HG03571 (cell line): ENCODE measurements around the gene RILP.

Experiments
- ATAC-seq: cut with Tn5 transposase; IDR thresholded peaks from one replicate; pipeline ENCODE4 v1.9.1; 2021; ENCODE audit not compliant: unreplicated experiment

The RILP gene

DNA sequence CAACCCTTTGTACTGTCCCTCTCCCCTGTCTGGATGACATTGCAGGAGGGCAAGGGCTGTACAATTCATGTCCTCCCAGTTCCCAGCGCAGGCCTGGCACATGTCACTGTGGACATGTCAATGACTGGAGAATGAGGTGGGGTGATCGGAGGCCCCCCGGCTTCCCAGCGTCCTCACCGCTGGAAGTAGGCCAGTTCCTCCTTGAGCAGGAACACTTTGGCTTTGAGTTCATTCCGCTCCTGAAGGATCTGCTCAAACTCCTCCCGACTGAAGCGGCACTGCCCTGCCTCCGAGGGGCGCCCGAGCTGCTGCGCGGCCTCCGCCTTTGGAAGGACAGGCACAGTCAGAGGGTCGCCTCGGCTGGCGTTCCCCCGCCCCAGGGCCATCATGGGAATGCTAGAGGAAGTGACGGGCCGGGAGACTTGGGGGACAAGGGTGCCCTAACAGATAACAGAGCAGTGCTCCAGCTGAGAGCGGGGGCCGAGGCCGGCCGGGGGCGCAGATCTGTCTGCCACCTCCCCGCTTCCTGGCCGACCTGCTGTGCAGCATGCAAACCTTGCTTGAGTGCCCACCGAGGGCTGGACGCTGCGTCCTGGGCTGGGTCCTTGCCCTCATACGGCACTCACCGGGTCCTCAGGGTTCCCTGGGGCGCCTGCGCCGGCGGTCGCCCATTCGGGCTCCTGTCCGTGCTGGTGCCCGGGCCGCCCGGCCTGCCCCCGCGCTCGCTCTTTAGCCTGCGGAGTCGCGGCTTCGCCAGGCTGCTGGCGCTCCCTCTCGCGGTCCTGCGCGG lies 1.3 kb downstream of the RILP start:
- no peak for ATAC-seq

GRCh38 chr17:1647802-1648171 lies 1.9 kb downstream of the RILP start:
- ATAC-seq, result no peak

- no peak for ATAC-seq
Observed at GRCh38 chr17:1646199-1646875, 3.3 kb downstream of the RILP start.

DNA sequence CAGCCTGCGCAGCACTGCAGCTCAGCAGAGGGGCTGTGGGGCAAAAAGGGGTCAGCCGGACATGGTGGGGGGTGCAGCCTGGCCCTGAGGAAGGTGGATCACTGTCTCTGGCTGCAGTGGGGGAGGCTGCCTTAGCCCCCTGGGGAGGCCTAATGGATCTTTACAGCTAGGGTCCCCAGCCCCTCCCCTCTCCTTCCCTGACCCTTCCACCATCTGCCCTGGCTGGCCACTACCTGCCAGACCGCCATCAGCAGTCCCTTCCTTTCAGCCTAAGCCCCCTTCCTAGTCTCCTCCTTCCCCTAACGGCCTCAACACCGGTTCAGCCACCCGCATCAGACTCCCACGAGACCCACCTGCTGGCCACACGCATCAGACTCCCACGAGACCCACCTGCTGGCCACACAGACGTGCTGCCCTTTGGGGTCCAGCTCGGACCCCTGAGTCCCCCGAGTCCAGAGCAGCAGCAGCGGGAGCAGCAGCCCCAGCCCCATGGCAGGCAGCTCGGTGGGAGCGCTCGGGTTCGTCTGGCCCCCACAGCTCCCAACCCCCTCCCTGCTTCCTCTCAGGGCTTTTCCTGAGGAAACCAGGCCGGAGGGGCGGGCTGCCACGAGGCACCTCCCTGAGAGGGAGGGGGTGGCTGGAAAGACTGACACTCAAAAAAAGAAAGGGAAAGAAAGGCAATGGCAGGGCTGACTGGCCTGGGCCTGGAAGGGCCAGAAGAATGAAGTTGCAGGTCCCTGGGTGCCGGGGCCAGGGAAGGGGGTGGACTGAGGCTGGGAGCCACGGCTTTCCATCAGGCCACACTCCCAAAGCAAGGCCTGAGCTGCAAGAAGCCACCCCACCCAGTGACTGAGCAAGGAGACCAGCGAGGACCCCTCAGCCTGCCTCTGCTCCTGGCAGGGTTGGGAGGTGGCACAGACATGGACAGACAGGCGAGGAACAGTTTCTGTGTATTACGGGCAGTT lies 4.2 kb downstream of the RILP start, which contains the start of gene SCARF1:
Gene SCARF1 (minus strand): TSS at position 526 of the 965 bp plus-strand sequence. CDS start 35 bp downstream, at position 491.
- no peak for ATAC-seq

GRCh38 chr17:1644493-1645206 lies 5.0 kb downstream of the RILP start:
- no peak for ATAC-seq

DNA sequence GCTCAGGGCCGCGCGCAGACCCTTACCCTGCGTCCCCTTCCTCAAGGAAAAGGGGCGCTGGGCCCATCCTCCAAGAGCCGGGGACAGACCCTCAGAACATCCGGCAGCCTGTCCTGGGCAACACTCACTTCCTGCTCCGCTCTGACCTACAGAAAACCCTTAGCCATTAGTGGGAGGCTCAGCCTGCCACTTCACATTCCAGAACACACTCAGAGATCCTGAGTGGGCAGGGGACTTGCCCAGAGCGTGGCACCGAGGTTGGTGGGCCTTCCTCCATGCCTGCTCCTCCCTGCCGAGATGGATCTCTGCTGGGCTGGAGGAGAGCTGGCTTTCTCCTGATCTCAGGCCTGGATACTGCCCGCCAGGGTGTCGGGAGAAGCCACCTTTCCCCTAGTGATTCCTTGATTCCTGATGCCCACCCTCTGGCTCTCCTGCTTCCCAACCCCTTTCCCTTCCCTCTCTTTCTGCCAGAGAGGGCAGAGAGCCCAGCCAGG lies 5.6 kb downstream of the RILP start:
- ATAC-seq, result no peak

GRCh38 chr17:1643293-1643998 lies 6.2 kb downstream of the RILP start:
- ATAC-seq, result no peak

DNA sequence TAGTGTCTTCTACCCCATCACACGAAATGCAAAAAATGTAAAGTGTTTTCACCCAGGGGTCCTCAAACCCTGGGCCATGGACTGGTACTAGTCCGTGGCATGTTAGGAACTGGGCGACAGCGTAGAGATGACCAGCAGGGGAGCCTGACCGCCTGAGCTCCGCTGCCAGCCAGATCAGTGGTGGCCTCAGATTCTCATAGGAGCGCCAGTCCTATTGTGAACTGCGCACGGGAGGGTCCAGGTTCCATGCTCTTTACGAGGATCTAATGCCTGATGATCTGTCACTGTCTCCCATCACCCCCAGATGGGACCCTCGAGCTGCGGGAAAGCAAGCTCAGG lies 8.6 kb downstream of the RILP start:
- no peak for ATAC-seq

DNA sequence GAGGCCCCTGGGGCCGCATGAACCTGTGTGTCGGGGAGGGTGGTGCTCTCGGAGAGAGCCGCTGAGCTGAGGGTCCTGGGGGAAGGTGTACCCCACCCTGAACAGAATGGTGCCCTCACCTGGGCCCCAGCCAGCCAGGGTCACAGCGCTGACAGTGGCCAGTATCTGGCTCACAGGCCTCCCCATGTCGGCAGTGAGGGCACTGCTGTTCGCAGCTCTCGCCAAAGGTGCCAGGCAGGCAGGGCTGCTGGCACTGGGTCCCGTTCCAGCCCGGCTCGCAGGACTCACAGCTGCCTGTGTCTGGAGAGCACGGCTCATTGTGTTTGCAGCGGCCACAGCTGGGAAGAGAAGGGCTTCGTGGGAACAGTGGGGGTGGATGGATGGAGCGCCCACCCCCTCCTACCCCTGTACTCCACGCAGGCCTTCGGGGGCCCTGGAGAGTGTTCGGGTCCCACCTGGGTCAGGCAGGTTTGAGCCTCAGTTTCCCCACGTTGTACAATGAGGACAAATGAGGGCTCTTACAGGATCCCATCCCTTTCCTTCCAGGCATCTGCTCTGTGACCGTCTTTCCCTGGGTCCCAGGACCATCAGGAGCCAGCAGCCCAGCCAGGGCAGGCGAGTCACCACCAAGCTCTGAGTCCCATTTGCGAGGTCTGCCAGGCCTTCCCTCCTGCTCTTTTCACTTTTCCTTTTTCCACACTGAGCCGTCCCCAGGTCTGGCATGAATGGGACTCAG lies 9.2 kb downstream of the RILP start:
- ATAC-seq, result no peak

GRCh38 chr17:1639549-1640180 lies 10.0 kb downstream of the RILP start:
- no peak for ATAC-seq

- ATAC-seq, result no peak
Observed at GRCh38 chr17:1638624-1639300, 10.9 kb downstream of the RILP start.

- no peak for ATAC-seq
Observed at GRCh38 chr17:1638171-1638590, 11.5 kb downstream of the RILP start.

DNA sequence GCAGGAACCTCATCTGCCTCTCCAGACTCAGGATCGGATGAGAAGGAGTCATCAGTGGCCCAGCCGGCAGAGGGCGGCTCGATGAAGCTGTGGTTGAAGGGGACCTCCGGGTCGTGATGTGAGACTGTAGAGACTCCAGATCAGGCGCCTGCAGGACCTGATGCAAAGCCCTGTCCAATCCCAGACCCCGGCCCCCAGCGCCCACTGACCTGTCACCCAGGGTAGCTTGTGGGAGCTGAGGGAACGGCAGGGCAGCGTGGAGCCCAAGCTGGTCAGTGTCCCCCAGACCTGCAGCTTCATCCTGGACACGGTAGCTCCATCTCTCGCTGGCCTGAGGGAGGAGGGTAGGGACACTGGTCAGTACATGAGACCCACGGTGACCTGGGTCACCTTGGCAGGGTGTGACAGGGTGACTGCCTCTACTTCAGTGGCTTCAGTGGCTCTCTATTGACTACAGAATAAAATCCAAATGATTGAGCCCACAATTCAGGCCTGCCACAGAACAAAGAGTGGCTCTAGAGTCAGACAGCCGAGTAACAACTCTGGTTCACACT lies 12.9 kb downstream of the RILP start:
- no peak for ATAC-seq

DNA sequence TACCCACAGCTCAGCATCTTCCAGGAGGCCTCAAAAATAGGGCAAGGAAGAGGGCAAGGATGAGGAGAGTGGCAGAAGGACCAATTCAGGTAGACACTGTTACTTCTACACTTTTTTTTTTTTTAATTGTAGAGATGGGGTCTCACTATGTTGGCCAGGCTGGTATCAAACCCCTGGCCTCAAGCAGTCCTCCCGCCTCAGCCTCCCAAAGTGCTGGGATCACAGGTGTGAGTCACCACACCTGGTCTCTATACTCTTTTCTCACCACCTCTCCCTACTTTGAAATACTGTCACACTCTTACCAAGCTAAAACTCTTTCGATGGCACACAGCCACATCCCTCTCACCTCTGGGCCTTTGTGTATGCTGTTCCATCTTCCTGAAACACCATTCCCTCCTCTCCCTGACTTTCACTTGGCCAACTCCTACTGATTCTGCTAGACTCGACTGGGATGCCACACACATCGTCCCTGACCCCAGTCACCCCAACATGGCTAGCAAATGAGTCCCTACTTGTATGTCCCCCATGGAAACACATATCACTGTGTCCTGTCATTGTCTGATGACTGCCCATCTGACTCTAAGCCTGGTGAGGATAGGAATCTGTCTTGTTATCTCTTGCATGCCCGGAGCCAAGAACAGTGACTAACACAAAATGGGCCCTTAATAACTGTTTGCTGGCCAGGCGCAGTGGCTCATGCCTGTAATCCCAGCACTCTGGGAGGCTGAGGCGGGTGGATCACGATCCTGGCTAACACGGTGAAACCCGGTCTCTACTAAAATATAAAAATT lies 13.8 kb downstream of the RILP start:
- no peak for ATAC-seq

GRCh38 chr17:1634841-1635650 lies 14.6 kb downstream of the RILP start:
- no peak for ATAC-seq

GRCh38 chr17:1630662-1631061 lies 19.0 kb downstream of the RILP start:
- no peak for ATAC-seq
